MM.1S (cell line): ENCODE data around the gene CD209.
"Not testable (repeated sequence)": the region's sequence is repeated elsewhere in the genome, so short reads cannot be mapped to it uniquely, and the experiment has no call there.

Experiments used
- DNase-seq: peaks from one replicate; pipeline ENCODE4 v3.0.0-alpha.2; 2015
- H2AFZ ChIP-seq: fragments of 300-600 bp; sonication (generic); 2 replicates; pipeline ENCODE4 v1.6.0; 2016; ENCODE audit warnings: antibody characterized with exemption, low read length
- H3F3A ChIP-seq: fragments of 300-600 bp; sonication (generic); 2 replicates; pipeline ENCODE4 v1.6.1; 2016; ENCODE audit warnings: mild to moderate bottlenecking, antibody characterized with exemption, low read length, moderate library complexity, mixed read lengths; ENCODE audit not compliant: insufficient read depth
- H3K27ac ChIP-seq: fragments of 300-600 bp; sonication (generic); 2 replicates; pipeline ENCODE4 v1.5.1; 2016; ENCODE audit warnings: mild to moderate bottlenecking, low read length
- H3K27me3 ChIP-seq: fragments of 300-600 bp; sonication (generic); replicated peaks from 2 replicates; pipeline ENCODE4 v1.6.0; 2016; ENCODE audit warnings: low read length; ENCODE audit not compliant: insufficient read depth
- H3K36me3 ChIP-seq: fragments of 300-600 bp; sonication (generic); replicated peaks from 2 replicates; pipeline ENCODE4 v1.6.1; 2016; ENCODE audit warnings: mild to moderate bottlenecking, low read length, mixed read lengths; ENCODE audit not compliant: insufficient read depth
- H3K4me1 ChIP-seq: fragments of 300-600 bp; sonication (generic); 2 replicates; pipeline ENCODE4 v1.6.1; 2016; ENCODE audit warnings: low read length, mixed read lengths
- H3K4me2 ChIP-seq: fragments of 300-600 bp; sonication (generic); 2 replicates; pipeline ENCODE4 v1.6.0; 2016; ENCODE audit warnings: low read depth, low read length
- H3K4me3 ChIP-seq: fragments of 300-600 bp; sonication (generic); 2 replicates; pipeline ENCODE4 v1.5.1; 2016; ENCODE audit warnings: low read length, mixed read lengths
- H3K79me2 ChIP-seq: fragments of 300-600 bp; sonication (generic); 2 replicates; pipeline ENCODE4 v1.6.1; 2016; ENCODE audit warnings: mixed run types, low read length, mixed read lengths
- H3K9ac ChIP-seq: fragments of 300-600 bp; sonication (generic); 2 replicates; pipeline ENCODE4 v1.6.1; 2016; ENCODE audit warnings: low read length, mixed read lengths
- H3K9me2 ChIP-seq: fragments of 300-600 bp; sonication (generic); replicated peaks from 2 replicates; pipeline ENCODE4 v1.6.1; 2016; ENCODE audit warnings: mild to moderate bottlenecking, low read length, mixed read lengths; ENCODE audit not compliant: insufficient read depth
- H3K9me3 ChIP-seq: fragments of 300-600 bp; sonication (generic); replicated peaks from 2 replicates; pipeline ENCODE4 v1.6.1; 2016; ENCODE audit warnings: mild to moderate bottlenecking, low read length, mixed read lengths; ENCODE audit not compliant: insufficient read depth
- H4K20me1 ChIP-seq: fragments of 300-600 bp; sonication (generic); 2 replicates; pipeline ENCODE4 v1.6.1; 2016; ENCODE audit warnings: mild to moderate bottlenecking, low read length, moderate library complexity, mixed read lengths; ENCODE audit not compliant: insufficient read depth
- EZH2 ChIP-seq: fragments of 300-600 bp; sonication (generic); optimal IDR thresholded peaks from 2 replicates; pipeline ENCODE3; 2017; ENCODE audit warnings: low read depth, mild to moderate bottlenecking, antibody characterized with exemption, low read length, mixed read lengths
- EZH2phosphoT487 ChIP-seq: fragments of 300-600 bp; sonication (generic); IDR thresholded peaks from 2 replicates; pipeline ENCODE4 v1.6.1; 2018; ENCODE audit warnings: antibody characterized with exemption, low read length
- TF ChIP-seq, protein P1 (sequence below): fragments of 300-600 bp; sonication (generic); IDR thresholded peaks from 2 replicates; pipeline ENCODE4 v1.5.1; 2016; ENCODE audit warnings: antibody characterized with exemption, low read length, mixed read lengths

Gene CD209

DNA sequence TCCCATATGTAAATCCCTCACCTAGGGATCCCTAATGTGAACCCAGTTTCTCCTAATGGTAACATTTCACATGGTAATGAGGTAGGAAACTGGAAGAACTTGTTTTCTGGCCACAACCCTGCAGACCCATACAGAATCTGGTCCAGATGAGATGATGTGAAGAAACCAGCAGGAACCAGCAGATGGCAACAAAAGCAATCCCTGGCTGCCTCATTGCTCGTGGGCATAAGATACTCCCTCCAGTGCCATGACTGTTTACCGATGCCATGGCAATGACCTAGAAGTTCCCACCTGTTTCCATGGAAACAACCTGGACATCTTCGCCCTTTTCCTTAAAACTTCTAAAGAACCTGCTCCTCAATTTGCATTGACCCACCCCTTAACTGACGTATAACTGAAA, 1.4 kb upstream of the CD209 start:
- DNase-seq: no peak
- no peak overlapping the region for H3K4me3 ChIP-seq

DNA sequence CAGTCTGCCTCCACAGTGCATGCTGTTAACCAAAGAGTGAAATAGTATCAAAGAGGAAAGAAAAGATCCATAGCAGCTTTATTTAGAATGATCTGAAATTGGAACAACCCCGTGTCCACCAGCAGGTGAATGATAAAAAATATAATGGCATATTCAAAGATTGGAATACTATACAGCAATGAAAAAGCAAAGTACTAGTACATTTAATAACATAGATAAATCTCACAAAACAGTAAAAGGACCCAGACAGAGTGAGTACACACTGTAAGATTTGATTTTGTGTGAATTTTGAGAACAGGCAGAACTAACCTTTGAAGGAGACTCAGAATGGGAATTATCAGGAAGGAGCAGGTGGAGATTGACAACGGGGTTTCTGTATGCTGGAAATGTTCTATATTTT, 837 bp upstream of the CD209 start:
- Histone ChIP-seq H3K4me2 (no peak overlapping the region), H3K79me2 (no peaks in the 10 kb centered on the region)
- TF ChIP-seq, protein P1, sequence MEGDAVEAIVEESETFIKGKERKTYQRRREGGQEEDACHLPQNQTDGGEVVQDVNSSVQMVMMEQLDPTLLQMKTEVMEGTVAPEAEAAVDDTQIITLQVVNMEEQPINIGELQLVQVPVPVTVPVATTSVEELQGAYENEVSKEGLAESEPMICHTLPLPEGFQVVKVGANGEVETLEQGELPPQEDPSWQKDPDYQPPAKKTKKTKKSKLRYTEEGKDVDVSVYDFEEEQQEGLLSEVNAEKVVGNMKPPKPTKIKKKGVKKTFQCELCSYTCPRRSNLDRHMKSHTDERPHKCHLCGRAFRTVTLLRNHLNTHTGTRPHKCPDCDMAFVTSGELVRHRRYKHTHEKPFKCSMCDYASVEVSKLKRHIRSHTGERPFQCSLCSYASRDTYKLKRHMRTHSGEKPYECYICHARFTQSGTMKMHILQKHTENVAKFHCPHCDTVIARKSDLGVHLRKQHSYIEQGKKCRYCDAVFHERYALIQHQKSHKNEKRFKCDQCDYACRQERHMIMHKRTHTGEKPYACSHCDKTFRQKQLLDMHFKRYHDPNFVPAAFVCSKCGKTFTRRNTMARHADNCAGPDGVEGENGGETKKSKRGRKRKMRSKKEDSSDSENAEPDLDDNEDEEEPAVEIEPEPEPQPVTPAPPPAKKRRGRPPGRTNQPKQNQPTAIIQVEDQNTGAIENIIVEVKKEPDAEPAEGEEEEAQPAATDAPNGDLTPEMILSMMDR: no peak
- TF ChIP-seq EZH2 (no peak), EZH2phosphoT487 (no peak)

More for the DNA sequence above, 1.4 kb upstream of the CD209 start:
- Histone ChIP-seq H3K36me3 (no peaks in the 10 kb centered on the region), H2AFZ (no peak overlapping the region), H3K9me3 (no peaks in the 10 kb centered on the region), H3K9me2 (no peaks in the 10 kb centered on the region), H3K4me1 (no peaks in the 10 kb centered on the region), H3K9ac (no peak overlapping the region), H3K27ac (no peak overlapping the region), H3F3A (no peaks in the 10 kb centered on the region), H3K27me3 (peaks cover 64% of the 10 kb centered on the region), H3K4me2 (no peak overlapping the region), H4K20me1 (no peaks in the 10 kb centered on the region), H3K79me2 (no peaks in the 10 kb centered on the region)
- TF ChIP-seq EZH2phosphoT487: no peak
- TF ChIP-seq, protein P1: peak; percentile 24
- TF ChIP-seq EZH2: no peak

DNA sequence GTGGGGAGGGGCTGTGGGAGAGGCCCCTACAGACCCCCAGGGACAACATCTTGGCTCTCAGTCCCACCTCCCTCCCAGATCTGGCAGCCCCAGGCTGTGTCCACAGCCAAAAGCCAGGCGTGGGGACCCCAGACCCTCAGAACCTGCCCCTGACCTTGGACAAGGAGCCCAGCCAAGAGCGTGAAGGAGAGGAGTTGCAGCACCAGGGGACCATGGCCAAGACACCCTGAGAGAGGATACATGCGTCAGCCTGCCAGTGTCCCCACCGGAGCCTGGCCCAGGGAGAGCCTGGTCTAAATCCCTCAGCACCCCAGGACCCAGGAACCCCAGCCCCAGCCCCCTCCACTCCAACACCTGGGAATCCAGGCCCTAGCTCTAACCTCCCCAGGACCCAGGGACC, 1.0 kb downstream of the CD209 start:
- H3K27me3 ChIP-seq: peaks cover 66% of the 10 kb centered on the region
- H3K9ac ChIP-seq, H2AFZ ChIP-seq, H4K20me1 ChIP-seq, H3K9me3 ChIP-seq, H3F3A ChIP-seq, H3K79me2 ChIP-seq, H3K36me3 ChIP-seq, DNase-seq, H3K4me2 ChIP-seq, H3K4me3 ChIP-seq, H3K27ac ChIP-seq, H3K9me2 ChIP-seq, H3K4me1 ChIP-seq: not testable (repeated sequence)

More for the DNA sequence above, 837 bp upstream of the CD209 start:
- H3K9me2 ChIP-seq: no peaks in the 10 kb centered on the region
- no peaks in the 10 kb centered on the region for H3K9me3 ChIP-seq
- H2AFZ ChIP-seq: no peak overlapping the region
- H3K4me1 ChIP-seq: no peaks in the 10 kb centered on the region
- H3K9ac ChIP-seq: no peak overlapping the region
- no peaks in the 10 kb centered on the region for H4K20me1 ChIP-seq
- H3F3A ChIP-seq: no peaks in the 10 kb centered on the region
- no peaks in the 10 kb centered on the region for H3K36me3 ChIP-seq
- DNase-seq: no peak
- no peak overlapping the region for H3K27ac ChIP-seq
- H3K4me3 ChIP-seq: no peak overlapping the region
- H3K27me3 ChIP-seq: peaks cover 66% of the 10 kb centered on the region

DNA sequence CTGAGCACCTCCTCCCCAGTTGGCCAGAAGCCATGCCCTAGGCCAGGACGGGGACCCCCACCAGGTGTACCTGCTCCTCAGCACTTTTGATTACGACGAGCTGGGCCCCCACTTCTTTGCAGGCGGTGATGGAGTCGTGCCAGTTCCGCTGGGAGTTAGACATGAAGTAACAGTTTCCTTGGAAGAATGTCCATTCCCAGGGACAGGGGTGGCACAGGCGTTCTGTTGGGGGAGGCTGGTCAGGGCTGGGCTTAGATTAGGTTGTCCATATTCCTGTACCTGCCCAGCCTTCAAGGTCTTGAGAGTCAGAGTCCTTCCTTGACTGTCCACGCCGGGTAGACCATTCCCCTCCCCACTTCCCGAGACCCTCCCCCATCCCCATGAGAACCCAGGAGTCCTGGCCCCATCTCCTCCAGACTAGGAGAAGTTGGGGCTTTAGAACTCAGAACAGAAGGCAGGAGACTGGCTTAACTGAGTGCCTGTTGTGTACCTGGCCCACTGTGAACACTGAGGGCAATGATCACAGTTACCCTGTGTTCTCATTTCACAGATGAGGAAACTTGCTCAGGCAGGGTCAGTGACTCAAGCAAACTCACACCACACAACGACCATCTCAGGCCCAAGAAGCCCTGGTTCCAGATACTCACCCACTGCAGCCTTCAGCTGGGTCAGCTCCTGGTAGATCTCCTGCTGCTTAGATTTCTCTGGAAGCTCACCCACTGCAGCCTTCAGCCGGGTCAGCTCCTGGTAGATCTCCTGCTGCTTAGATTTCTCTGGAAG, 2.3 kb downstream of the CD209 start:
- DNase-seq: no peak
- H2AFZ ChIP-seq: no peak overlapping the region
- no peaks in the 10 kb centered on the region for H3K79me2 ChIP-seq
- H3K9ac ChIP-seq: no peak overlapping the region
- H3K4me1 ChIP-seq: no peaks in the 10 kb centered on the region
- H3K4me2 ChIP-seq: no peak overlapping the region
- no peak overlapping the region for H3K27ac ChIP-seq
- no peaks in the 10 kb centered on the region for H4K20me1 ChIP-seq
- H3K4me3 ChIP-seq: no peak overlapping the region
- no peaks in the 10 kb centered on the region for H3K36me3 ChIP-seq
- H3K9me2 ChIP-seq: no peaks in the 10 kb centered on the region
- no peaks in the 10 kb centered on the region for H3K9me3 ChIP-seq
- TF ChIP-seq, protein P1: no peak
- TF ChIP-seq EZH2phosphoT487: no peak
- no peak for TF ChIP-seq EZH2
- H3K27me3 ChIP-seq: peaks cover 66% of the 10 kb centered on the region
- no peaks in the 10 kb centered on the region for H3F3A ChIP-seq
